Renal cortex interstitium (tissue), 11 donors: Measurements from ENCODE around the gene MLC1. TPM values are rescaled to one million over a fixed set of nuclear protein-coding genes. Genes with fewer than 3 reads are reported as not detected.
A peak's percentile ranks its signal among the peaks of the same experiment; 100 is the strongest.
"Not testable (repeated sequence)": the region's sequence is repeated elsewhere in the genome, so short reads cannot be mapped to it uniquely, and the experiment has no call there.

ENCODE experiments used
- DNase-seq, 11 donors: peaks; one replicate each; pipeline ENCODE4 v3.0.0-alpha.2; 2013; ENCODE audit warnings: low read depth in 9 of 11, low spot score in 4 of 11; ENCODE audit errors: extremely low read depth in 1 of 11
- polyA plus RNA-seq, 3 donors: library from polyadenylated mRNA; unstranded; fragments of 120-200 nt; gene quantifications; one replicate each; pipeline ENCODE4 v1.2.1, GENCODE V29; 2013; ENCODE audit not compliant: insufficient read length in 3 of 3

MLC1 gene
- polyA plus RNA-seq, 3 donors: 0.77 to 1.4 (median 1.3) TPM

DNA sequence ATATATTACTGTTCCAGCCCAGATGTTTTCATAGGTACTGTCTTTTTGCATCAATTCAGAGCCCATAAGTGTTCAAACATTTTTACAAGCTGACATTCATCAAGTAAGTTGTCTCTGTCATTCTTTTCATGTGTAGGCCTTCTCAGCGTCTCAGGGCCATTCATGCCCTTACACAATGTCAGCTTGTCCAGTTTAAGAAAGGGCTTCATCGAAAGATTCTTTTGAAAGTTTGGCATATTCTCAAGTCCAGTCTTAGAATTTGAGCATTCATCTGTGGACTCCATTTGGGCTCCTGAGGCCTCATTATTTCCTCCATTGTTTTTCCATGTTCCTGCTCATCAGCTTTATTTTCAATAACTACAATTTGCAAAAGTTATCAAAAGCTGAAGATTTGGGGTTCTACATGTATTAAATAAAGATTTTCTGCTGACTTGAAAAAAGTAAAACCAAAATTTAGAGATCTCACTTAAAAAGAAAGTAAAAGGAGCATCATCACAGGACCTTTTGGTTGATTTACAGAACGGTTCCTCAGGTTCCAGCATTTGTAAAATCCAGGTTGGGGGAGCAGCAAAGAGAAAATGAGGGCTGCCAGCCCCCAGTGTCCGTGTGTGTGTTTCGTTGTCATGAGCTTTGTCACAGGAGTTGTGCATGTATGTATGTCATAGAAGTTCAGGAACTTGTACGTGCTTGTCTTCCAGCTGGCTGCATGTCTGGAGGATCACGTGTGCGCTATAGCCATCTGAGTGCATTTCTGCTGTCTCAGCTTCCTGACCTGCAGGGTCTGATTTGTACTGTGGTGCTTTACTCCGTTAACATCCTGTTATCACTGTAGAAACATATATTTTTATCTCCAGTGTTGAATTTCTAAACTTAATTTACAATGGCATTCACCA lies 20.2 kb upstream of the MLC1 start:
- peak in 4 of 11 donors; percentile 33 to 43 (median 40) for DNase-seq

GRCh38 chr22:50104141-50104544 lies 18.9 kb upstream of the MLC1 start:
- DNase-seq: no peak

- DNase-seq: no peak
Observed at GRCh38 chr22:50102946-50103345, 17.7 kb upstream of the MLC1 start.

GRCh38 chr22:50101870-50102565 lies 16.8 kb upstream of the MLC1 start:
- no peak for DNase-seq

DNA sequence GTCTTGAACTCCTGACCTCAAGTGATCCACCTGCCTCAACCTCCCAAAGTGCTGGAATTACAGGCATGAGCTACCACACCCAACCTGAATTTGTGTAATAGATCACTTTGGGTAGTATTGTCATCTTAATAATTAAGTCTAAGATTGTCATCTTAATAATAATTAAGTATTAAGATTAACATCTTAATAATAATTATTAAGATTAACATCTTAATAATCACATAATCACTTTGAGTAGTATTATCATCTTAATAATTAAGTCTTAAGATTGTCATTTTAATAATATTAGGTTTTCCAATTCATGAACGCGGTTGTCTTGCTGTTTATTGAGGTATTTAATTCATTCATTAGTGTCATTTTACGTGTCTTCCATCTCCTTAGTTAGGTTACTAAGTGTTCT lies 12.8 kb upstream of the MLC1 start:
- DNase-seq: no peak

DNA sequence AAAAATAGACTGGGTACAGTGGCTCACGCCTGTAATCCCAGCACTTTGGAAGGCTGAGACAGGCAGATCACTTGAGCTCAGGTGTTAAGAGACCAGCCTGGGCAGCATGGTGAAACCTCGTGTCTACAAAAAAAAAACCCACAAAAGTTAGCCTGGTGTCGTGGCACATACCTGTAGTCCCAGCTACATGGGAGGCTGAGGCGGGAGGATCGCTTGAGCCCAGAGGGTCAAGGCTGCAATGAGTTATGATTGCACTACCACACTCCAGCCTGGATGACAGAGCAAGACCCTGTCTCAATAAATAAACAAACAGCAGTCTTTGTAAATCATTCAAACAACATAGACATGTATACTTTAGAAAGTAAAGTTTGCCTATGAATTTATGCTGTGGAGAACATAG lies 7.1 kb upstream of the MLC1 start:
- DNase-seq: no peak

DNA sequence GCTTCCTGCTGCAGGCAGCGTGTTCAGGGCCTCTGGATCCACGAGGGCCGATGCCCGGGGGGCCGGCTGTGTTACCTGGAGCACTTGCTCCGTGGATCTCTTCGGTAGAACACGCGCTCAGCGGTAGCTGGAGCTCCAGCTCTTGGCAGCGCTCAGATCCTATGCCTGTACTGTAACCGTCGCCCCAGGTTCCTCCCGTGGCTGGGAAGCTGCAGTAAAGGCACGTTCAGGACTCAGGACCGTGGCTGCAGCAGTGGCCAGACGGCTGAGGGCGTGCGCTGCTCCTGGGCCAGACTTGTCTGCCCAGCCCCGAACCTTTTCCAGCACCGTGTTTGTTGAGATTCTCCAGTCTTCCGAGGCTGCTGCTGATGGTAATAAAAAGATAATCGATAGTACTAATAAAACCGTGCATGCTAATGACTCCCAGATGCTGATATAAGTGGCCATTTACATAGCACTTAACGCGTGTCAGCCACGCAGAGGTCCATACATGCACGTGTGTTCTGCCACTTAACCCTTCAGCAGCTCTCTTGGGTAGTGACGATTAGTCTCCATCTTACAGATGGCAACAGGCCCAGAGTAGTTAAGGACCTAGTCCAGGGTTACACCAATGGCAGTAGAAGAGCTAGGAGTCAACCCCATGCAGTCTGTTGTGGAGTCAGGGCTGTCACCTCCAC lies 6.0 kb upstream of the MLC1 start:
- no peak for DNase-seq

GRCh38 chr22:50090412-50090714 lies 5.1 kb upstream of the MLC1 start:
- DNase-seq: no peak

- no peak for DNase-seq
Observed at GRCh38 chr22:50089682-50090411, 4.6 kb upstream of the MLC1 start, which contains the start of gene MOV10L1. Gene MOV10L1, plus strand, starts transcription at chr22:50090006. Its CDS starts 83 bp downstream, at chr22:50090089.

DNA sequence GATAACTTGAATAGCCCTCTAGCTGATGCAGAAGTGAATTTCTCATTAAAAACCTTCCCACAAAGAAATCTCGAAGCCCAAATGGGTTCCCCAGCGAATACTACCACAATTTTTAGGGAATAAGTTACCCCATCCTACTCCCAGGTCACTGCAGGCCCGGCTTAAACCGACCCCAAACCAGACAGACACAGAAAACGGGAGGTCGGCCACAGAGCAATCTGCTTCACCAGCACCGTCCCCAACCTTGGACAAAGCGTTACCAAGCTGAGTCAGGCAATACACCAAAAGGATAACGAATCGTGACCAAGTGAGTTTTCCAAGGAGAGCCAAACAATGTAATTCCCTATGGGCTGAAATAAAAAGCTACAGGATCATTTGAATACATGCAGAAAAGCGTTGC lies 4.0 kb upstream of the MLC1 start:
- no peak for DNase-seq

DNA sequence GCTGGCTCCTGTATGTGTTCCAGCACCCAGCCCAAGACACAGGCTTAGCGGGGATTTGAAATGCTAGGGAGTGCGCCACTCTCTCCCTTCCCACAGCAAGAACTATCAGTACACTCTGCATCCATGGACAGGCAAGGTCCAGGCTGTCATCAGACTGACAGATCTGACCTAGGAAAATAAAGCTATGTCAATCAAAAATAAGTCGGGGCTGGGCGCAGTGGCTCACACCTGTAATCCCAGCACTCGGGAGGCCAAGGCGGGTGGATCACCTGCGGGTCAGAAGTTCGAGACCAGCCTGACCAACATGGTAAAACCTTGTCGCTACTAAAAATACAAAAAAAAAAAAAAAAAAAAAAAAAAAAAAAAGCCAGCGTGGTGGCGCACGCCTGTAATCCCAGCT lies 2.9 kb upstream of the MLC1 start:
- no peak for DNase-seq

GRCh38 chr22:50087646-50088045 lies 2.4 kb upstream of the MLC1 start:
- no peak for DNase-seq

GRCh38 chr22:50086975-50087374 lies 1.7 kb upstream of the MLC1 start:
- not testable (repeated sequence) for DNase-seq

GRCh38 chr22:50086526-50086925 lies 1.3 kb upstream of the MLC1 start:
- DNase-seq: no peak

- DNase-seq: no peak
Observed at GRCh38 chr22:50084614-50085021, 608 bp downstream of the MLC1 start.

DNA sequence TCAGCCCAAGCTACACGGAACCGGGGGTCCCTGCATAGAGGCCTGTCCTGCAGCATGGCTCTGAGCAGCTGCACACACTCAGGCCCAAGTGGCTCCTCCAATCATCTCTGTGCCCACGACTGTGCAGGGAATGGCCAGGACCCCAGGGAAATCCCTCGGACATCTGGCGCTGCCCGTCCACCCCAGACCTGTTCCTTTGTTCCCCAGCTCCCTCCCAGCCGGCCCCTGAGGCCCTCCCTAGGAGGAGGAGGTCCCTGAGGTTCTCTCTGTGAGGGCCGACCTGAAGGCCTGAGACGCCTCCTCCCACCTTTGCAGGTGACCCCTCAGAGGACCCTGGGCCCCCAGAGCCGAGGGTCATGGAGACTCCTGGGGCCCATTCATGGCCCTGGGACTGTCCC lies 1.1 kb downstream of the MLC1 start:
- no peak for DNase-seq

DNA sequence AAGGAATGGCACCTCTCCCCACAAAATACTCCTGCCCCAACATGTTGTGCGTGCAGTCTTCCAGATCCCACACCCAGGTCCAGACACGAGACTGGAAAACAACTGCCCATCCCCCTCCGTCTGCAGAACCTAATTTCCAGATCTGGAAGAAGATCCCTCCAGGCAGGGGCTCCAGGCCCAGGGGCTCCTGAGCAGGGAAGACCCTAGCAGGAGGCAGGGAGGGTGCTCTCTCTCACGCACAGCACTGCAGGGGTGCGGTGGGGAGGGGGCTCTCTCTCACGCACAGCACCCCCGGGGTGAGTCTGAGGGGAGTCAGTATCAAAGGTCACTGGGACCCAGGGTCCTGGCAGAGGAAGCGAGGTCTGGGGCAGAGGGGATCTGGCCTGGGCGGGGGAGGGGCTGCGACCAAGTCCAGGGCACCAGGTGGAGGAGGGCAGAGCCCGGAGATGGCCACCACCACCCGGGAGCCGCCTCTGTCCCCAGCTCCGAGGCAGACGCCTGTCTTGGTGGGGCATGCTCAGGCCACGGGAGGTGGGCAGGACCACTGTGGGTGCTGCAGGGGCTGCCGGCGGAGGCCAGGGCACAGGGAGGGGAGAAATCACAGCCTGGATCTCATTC lies 1.7 kb downstream of the MLC1 start:
- DNase-seq: no peak

- no peak for DNase-seq
Observed at GRCh38 chr22:50082961-50083461, 2.2 kb downstream of the MLC1 start.

- no peak for DNase-seq
Observed at GRCh38 chr22:50082197-50082715, 3.0 kb downstream of the MLC1 start.
